ENCODE results near the gene SLC35F6. TPM values are rescaled to one million over a fixed set of nuclear protein-coding genes. Genes with fewer than 3 reads are reported as not detected.

Gene SLC35F6
- total RNA-seq, 1 experiment from 2014 or later: 10.3 TPM

GRCh38 chr2:26785431-26786206 is 21.5 kb downstream of the SLC35F6 start, which contains the start of gene CENPA (continued):
- TF ChIP-seq ZNF281 (CRISPR knock-in tag; IDR thresholded peaks at IDR 0.05): peak; percentile 55; the same call in 1 of the 2 replicates
- no peak for TF ChIP-seq EMX1 (CRISPR knock-in tag; IDR thresholded peaks at IDR 0.05)
- TF ChIP-seq ERG (CRISPR knock-in tag; IDR thresholded peaks at IDR 0.05): no peak
- no peak for TF ChIP-seq PRRX2 (CRISPR knock-in tag; IDR thresholded peaks at IDR 0.05)
- no peak for TF ChIP-seq SMAD4 (CRISPR knock-in tag; IDR thresholded peaks at IDR 0.05)
- TF ChIP-seq ZBTB21 (CRISPR knock-in tag; IDR thresholded peaks at IDR 0.05; ENCODE audit: borderline replicate concordance): 0 out of 2 replicates have a peak, but pooled peaks have one; percentile 63
- TF ChIP-seq GRHL2 (CRISPR knock-in tag; IDR thresholded peaks at IDR 0.05; ENCODE audit: insufficient replicate concordance, severe bottlenecking): no peak
- peak; percentile 95 for TF ChIP-seq TEAD1 (CRISPR knock-in tag; IDR thresholded peaks at IDR 0.05)
- no peak for TF ChIP-seq OVOL2 (CRISPR knock-in tag; IDR thresholded peaks at IDR 0.05; ENCODE audit: borderline replicate concordance)
- TF ChIP-seq ZNF416 (CRISPR knock-in tag; IDR thresholded peaks at IDR 0.05): no peak
- TF ChIP-seq USF1 (CRISPR knock-in tag; IDR thresholded peaks at IDR 0.05): peak; percentile 54; the same call in 1 of the 2 replicates
- TF ChIP-seq IRF2 (CRISPR knock-in tag; IDR thresholded peaks at IDR 0.05; ENCODE audit: borderline replicate concordance, low read depth): no peak
- TF ChIP-seq ZSCAN18 (CRISPR knock-in tag; IDR thresholded peaks at IDR 0.05): no peak
- TF ChIP-seq ZNF138 (CRISPR knock-in tag; conservative IDR thresholded peaks at IDR 0.05): 0 out of 2 replicates have a peak, but pooled peaks have one; percentile 57
- peak; percentile 71; the same call in 1 of the 2 replicates for TF ChIP-seq E2F5 (CRISPR knock-in tag; IDR thresholded peaks at IDR 0.05)
- peak; percentile 94 for TF ChIP-seq E2F4 (CRISPR knock-in tag; IDR thresholded peaks at IDR 0.05; ENCODE audit: borderline replicate concordance, low read depth)
- TF ChIP-seq CREM (CRISPR knock-in tag; IDR thresholded peaks at IDR 0.05): peak; percentile 89
- TF ChIP-seq ATF1 (CRISPR knock-in tag; IDR thresholded peaks at IDR 0.05): no peak
- no peak for TF ChIP-seq NFATC4 (CRISPR knock-in tag; IDR thresholded peaks at IDR 0.05)
- TF ChIP-seq MXD4 (CRISPR knock-in tag; IDR thresholded peaks at IDR 0.05; ENCODE audit: borderline replicate concordance): no peak
- no peak for TF ChIP-seq USF2 (CRISPR knock-in tag; IDR thresholded peaks at IDR 0.05)
- TF ChIP-seq SP1 (CRISPR knock-in tag; conservative IDR thresholded peaks at IDR 0.05): peak; percentile 81
- TF ChIP-seq NFE2L1 (CRISPR knock-in tag; IDR thresholded peaks at IDR 0.05): peak; percentile 85
- TF ChIP-seq FOXK1 (CRISPR knock-in tag; IDR thresholded peaks at IDR 0.05): peak; percentile 96
- no peak for TF ChIP-seq TEAD4 (CRISPR knock-in tag; IDR thresholded peaks at IDR 0.05)
